CD4-positive, alpha-beta T cell (primary cell): ENCODE measurements around the gene RNF135. TPM values are rescaled to one million over a fixed set of nuclear protein-coding genes. Genes with fewer than 3 reads are reported as not detected.
A peak's percentile ranks its signal among the peaks of the same experiment; 100 is the strongest.
"Not testable (repeated sequence)": the region's sequence is repeated elsewhere in the genome, so short reads cannot be mapped to it uniquely, and the experiment has no call there.

ENCODE experiments used
- ATAC-seq: fragments of 200-7000 bp; cut with Tn5 transposase; one replicate; pipeline ENCODE4 v1.10.0; 2022; ENCODE audit warnings: mild to moderate bottlenecking; ENCODE audit not compliant: poor library complexity
- CTCF ChIA-PET: fragments of 350-600 bp; sonication (Branson Sonifier 250); formaldehyde crosslinking; loops from one replicate; lab custom pipeline; 2021; ENCODE audit warnings: antibody characterized with exemption, inconsistent platforms; lab: Charles Lee
- POLR2A ChIA-PET: fragments of 350-600 bp; sonication (Branson Sonifier 250); formaldehyde crosslinking; loops from one replicate; lab custom pipeline; 2021; ENCODE audit warnings: antibody characterized with exemption, inconsistent platforms; lab: Charles Lee
- DNase-seq, 14 experiments: peaks; one replicate each; pipeline ENCODE4 v3.0.0-alpha.2; 2013 to 2020; ENCODE audit warnings: mixed read lengths in 2 of 14
- H3K27ac ChIP-seq, 2 donors: one replicate each; pipeline versions ENCODE4 v1.5.1 to v1.7.0; 2013; ENCODE audit warnings: low read length in 2 of 2, low read depth in 1 of 2, mild to moderate bottlenecking in 1 of 2
- H3K27me3 ChIP-seq, 2 experiments: 1 replicate in 1 of 2; 2 replicates in 1 of 2; pipeline versions ENCODE4 v1.6.1 to v1.7.0; 2013; ENCODE audit warnings: low read length in 2 of 2, control low read depth in 1 of 2, mild to moderate bottlenecking in 1 of 2, moderate library complexity in 1 of 2; ENCODE audit not compliant: insufficient read depth in 2 of 2, control insufficient read depth in 1 of 2
- H3K36me3 ChIP-seq: one replicate; pipeline ENCODE4 v1.6.1; 2013; ENCODE audit warnings: low read length, control low read depth; ENCODE audit not compliant: insufficient read depth
- H3K4me1 ChIP-seq: one replicate; pipeline ENCODE4 v1.6.1; 2013; ENCODE audit warnings: low read length, control low read depth; ENCODE audit not compliant: insufficient read depth
- H3K4me3 ChIP-seq: one replicate; pipeline ENCODE4 v1.5.1; 2013; ENCODE audit warnings: mild to moderate bottlenecking, low read length, moderate library complexity
- H3K9me3 ChIP-seq, 2 experiments: 1 replicate in 1 of 2; 2 replicates in 1 of 2; pipeline versions ENCODE4 v1.6.1 to v1.7.0; 2013; ENCODE audit warnings: low read length in 2 of 2, mild to moderate bottlenecking in 2 of 2, control low read depth in 1 of 2, moderate library complexity in 1 of 2; ENCODE audit not compliant: control insufficient read depth in 1 of 2, insufficient read depth in 1 of 2
- H3K27ac Mint-ChIP-seq: one replicate; pipeline ENCODE4 v1.8.0; 2020; ENCODE audit warnings: mixed read lengths
- H3K27me3 Mint-ChIP-seq: one replicate; pipeline ENCODE4 v1.8.0; 2021; ENCODE audit warnings: mixed read lengths
- H3K36me3 Mint-ChIP-seq: one replicate; pipeline ENCODE4 v1.8.0; 2021; ENCODE audit warnings: low read depth, mixed read lengths
- H3K4me1 Mint-ChIP-seq: one replicate; pipeline ENCODE4 v1.8.0; 2021; ENCODE audit warnings: low read depth, mixed read lengths
- H3K4me3 Mint-ChIP-seq: one replicate; pipeline ENCODE4 v1.8.0; 2020; ENCODE audit warnings: mild to moderate bottlenecking, mixed read lengths
- H3K9me3 Mint-ChIP-seq: one replicate; pipeline ENCODE4 v1.8.0; 2020; ENCODE audit warnings: mixed read lengths
- intact Hi-C, 2 experiments: fragments of 100-400 bp; cut with DNase I in 1 of 2; cut with micrococcal nuclease in 1 of 2; formaldehyde crosslinking; loops; one replicate each; pipeline versions ENCODE4 v1.15.1 to v1.9.0; 2023 to 2025; cut with DNase I, micrococcal nuclease
- total RNA-seq, 174 experiments: library from RNA in 2 of 174; stranded (reverse) in 2 of 174; gene quantifications; one replicate each; pipeline ENCODE4 v1.2.3 and lab custom pipeline; 2021 to 2026
- TF ChIP-seq, protein P1 (sequence below): fragments of 200-600 bp; IDR thresholded peaks from one replicate; pipeline ENCODE4 v1.8.0; 2022; ENCODE audit warnings: antibody characterized with exemption, mild to moderate bottlenecking

RNF135 gene
- total RNA-seq, 2 experiments from 2014 or later = 1.5 to 1.8 TPM

DNA sequence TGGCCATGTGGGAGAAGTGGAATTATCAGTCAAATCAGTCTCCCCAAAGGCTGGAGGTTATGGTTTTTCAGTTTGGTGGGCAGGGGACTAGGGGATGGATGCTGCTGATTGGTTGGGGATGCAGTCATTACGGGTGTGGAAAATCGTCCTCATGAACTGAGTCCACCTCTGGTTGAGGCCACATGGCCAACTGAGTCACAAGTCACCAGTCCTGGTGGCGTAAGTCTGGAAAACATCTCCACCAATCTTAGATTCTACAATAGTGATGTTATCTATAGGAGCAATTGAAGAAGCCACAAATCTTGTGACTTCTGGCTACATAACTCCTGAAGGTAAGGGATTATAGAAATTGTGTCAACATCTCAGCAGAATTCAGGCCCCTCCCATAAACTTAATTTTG is 5.2 kb upstream of the RNF135 start:
- H3K9me3 Mint-ChIP-seq = no peaks in the 10 kb centered on the region
- no peak for DNase-seq
- no peak overlapping the region for H3K4me3 Mint-ChIP-seq
- no peaks in the 10 kb centered on the region for H3K27me3 Mint-ChIP-seq
- Histone ChIP-seq H3K4me3 (no peak overlapping the region), H3K27me3 (no peaks in the 10 kb centered on the region), H3K27ac (no peak overlapping the region), H3K36me3 (no peaks in the 10 kb centered on the region), H3K9me3 (no peaks in the 10 kb centered on the region), H3K4me1 (peaks cover 15% of the 10 kb centered on the region)
- POLR2A ChIA-PET = no interaction called here
- H3K4me1 Mint-ChIP-seq = peaks cover 9% of the 10 kb centered on the region
- peaks cover 4% of the 10 kb centered on the region for H3K36me3 Mint-ChIP-seq
- intact Hi-C loops = no loop called here
- no peak for ATAC-seq
- CTCF ChIA-PET = no interaction called here
- no peak overlapping the region for H3K27ac Mint-ChIP-seq
- TF ChIP-seq, protein P1, sequence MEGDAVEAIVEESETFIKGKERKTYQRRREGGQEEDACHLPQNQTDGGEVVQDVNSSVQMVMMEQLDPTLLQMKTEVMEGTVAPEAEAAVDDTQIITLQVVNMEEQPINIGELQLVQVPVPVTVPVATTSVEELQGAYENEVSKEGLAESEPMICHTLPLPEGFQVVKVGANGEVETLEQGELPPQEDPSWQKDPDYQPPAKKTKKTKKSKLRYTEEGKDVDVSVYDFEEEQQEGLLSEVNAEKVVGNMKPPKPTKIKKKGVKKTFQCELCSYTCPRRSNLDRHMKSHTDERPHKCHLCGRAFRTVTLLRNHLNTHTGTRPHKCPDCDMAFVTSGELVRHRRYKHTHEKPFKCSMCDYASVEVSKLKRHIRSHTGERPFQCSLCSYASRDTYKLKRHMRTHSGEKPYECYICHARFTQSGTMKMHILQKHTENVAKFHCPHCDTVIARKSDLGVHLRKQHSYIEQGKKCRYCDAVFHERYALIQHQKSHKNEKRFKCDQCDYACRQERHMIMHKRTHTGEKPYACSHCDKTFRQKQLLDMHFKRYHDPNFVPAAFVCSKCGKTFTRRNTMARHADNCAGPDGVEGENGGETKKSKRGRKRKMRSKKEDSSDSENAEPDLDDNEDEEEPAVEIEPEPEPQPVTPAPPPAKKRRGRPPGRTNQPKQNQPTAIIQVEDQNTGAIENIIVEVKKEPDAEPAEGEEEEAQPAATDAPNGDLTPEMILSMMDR = no peak

DNA sequence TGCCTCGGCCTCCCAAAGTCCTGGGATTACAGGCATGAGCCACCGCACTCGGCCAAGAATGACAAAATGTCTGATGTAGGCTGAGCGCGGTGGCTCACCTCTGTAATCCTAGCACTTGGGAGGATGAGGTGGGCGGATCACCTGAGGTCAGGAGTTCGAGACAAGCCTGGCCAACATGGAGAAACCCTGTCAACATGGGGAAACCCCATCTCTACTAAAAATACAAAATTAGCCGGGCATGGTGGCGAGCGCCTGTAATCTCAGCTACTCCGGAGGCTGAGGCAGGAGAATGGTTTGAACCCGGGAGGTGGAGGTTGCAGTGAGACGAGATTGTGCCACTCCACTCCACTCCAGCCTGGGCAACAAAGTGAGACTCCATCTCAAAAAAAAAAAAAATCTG is 2.9 kb upstream of the RNF135 start:
- H3K4me3 ChIP-seq, H3K27ac ChIP-seq, H3K27me3 ChIP-seq, intact Hi-C loops, H3K4me3 Mint-ChIP-seq, H3K27me3 Mint-ChIP-seq, ATAC-seq, H3K9me3 Mint-ChIP-seq, H3K36me3 ChIP-seq, CTCF ChIA-PET, POLR2A ChIA-PET, DNase-seq, H3K9me3 ChIP-seq, H3K27ac Mint-ChIP-seq: not testable (repeated sequence)
- Mint-ChIP-seq H3K4me1 (peaks cover 22% of the 10 kb centered on the region), H3K36me3 (peaks cover 10% of the 10 kb centered on the region)
- peaks cover 14% of the 10 kb centered on the region for H3K4me1 ChIP-seq

DNA sequence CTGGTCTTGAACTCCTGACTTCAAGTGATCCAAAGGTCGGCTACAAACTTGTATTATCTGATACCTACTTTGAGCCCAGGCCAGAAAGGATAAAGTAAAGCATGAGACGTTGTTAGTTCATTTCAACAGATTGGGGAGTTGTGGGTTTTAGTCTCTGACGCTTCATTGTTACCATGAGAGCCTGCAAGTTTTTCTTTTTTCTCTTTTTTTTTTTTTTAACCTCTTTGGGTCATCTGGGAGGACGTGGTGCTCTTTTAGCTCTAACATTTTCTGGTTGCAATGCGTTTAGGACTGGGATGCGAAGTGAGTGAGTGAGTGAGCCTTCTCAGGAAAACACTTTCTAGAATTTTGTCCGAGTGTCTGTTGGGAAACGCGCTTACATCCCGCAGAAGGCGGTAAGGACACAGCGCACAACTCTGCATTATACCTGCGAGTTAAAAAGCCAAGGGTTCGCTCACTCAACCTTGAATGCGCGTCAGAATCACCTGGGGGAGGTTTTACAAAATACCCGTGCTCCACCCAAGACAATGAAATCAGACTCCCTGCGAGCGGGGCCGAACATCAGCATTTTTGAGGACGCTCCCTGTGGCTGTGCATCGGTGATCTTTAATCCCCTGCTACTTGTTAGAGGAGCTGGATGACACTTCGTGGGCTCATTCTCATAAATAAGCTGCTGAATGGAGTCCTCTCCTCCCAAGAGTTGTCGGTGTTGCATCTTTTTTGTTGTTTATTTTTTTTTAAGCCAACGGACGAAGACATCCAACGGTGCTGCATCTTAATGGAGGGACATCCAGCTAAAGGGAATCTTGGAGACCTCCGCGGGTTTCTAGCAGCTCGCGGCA is 629 bp upstream of the RNF135 start:
- ATAC-seq (peak; percentile 92), DNase-seq (peak in 8 of 14 experiments; percentile 3 to 65 (median 27))
- TF ChIP-seq, protein P1 = peak; percentile 50
- Mint-ChIP-seq H3K4me3 (peak overlapping the region; percentile 97), H3K9me3 (no peaks in the 10 kb centered on the region), H3K27ac (peak overlapping the region; percentile 88), H3K36me3 (peaks cover 10% of the 10 kb centered on the region), H3K27me3 (no peaks in the 10 kb centered on the region), H3K4me1 (peaks cover 26% of the 10 kb centered on the region)
- peak overlapping the region in 1 of 2 donors; percentile 7 for H3K27ac ChIP-seq
- intact Hi-C loops = loop anchor here (1.0 kb wide), 2 partner anchors 246 to 403 kb away; no protein-coding TSS in a partner anchor
- no peaks in the 10 kb centered on the region for H3K9me3 ChIP-seq
- CTCF ChIA-PET = interaction anchor here (1.0 kb wide), 1 partner anchor 129 kb away, joined by 3 read pairs; no protein-coding TSS in a partner anchor
- H3K4me3 ChIP-seq = peak overlapping the region; percentile 81
- H3K27me3 ChIP-seq = no peaks in the 10 kb centered on the region
- peaks cover 14% of the 10 kb centered on the region for H3K4me1 ChIP-seq
- no peaks in the 10 kb centered on the region for H3K36me3 ChIP-seq
- POLR2A ChIA-PET = interaction anchor here (0.7 to 3.3 kb wide), 6 partner anchors 38 to 1356 kb away, joined by 3 to 22 read pairs (median 4); partner anchors contain the start of gene NF1
